Endothelial cell (in vitro differentiated cells): Measurements from ENCODE around the gene RCOR1. TPM values are rescaled to one million over a fixed set of nuclear protein-coding genes. Genes with fewer than 3 reads are reported as not detected.

Experiments
- DNase-seq: peaks from one replicate; pipeline ENCODE4 v3.0.0; 2021; ENCODE audit warnings: low spot score
- H3K27ac Mint-ChIP-seq: one replicate; pipeline ENCODE4 v1.8.0; 2021; ENCODE audit warnings: mixed read lengths, inconsistent platforms; ENCODE audit not compliant: unreplicated experiment
- H3K27me3 Mint-ChIP-seq: one replicate; pipeline ENCODE4 v1.8.0; 2021; ENCODE audit warnings: mild to moderate bottlenecking, moderate library complexity, mixed read lengths, inconsistent platforms; ENCODE audit not compliant: unreplicated experiment
- H3K36me3 Mint-ChIP-seq: one replicate; pipeline ENCODE4 v1.8.0; 2021; ENCODE audit warnings: mild to moderate bottlenecking, low read depth, mixed read lengths, inconsistent platforms; ENCODE audit not compliant: unreplicated experiment
- H3K4me1 Mint-ChIP-seq: one replicate; pipeline ENCODE4 v1.8.0; 2021; ENCODE audit warnings: mild to moderate bottlenecking, mixed read lengths, inconsistent platforms; ENCODE audit not compliant: unreplicated experiment
- H3K4me3 Mint-ChIP-seq: one replicate; pipeline ENCODE4 v1.8.0; 2021; ENCODE audit warnings: mild to moderate bottlenecking, mixed read lengths, inconsistent platforms; ENCODE audit not compliant: unreplicated experiment
- H3K9me3 Mint-ChIP-seq: one replicate; pipeline ENCODE4 v1.8.0; 2021; ENCODE audit warnings: mixed read lengths, inconsistent platforms; ENCODE audit not compliant: unreplicated experiment
- CTCF ChIP-seq: fragments of 200-600 bp; sonication (generic); IDR thresholded peaks from one replicate; pipeline ENCODE4 v1.5.0; 2021; ENCODE audit warnings: antibody characterized with exemption; ENCODE audit not compliant: unreplicated experiment
- total RNA-seq: library from RNA; stranded (reverse); fragmentation: NEBNext Ultra II Directional; extraction: Animal tissue kit (Norgen Biotek cat#: 25700); gene quantifications from one replicate; pipeline ENCODE4 v1.2.1, GENCODE V29; 2021; ENCODE audit not compliant: unreplicated experiment

Gene RCOR1
- total RNA-seq, 1 donor from 2014 or later, result 51.6 TPM

GRCh38 chr14:102693006-102693755 lies 100.7 kb downstream of the RCOR1 start:
- peaks cover 3% of the 10 kb centered on the region for H3K36me3 Mint-ChIP-seq
- peaks cover 4% of the 10 kb centered on the region for H3K27me3 Mint-ChIP-seq
- H3K27ac Mint-ChIP-seq, result peak overlapping the region; percentile 43
- DNase-seq, result no peak
- no peak overlapping the region for H3K4me3 Mint-ChIP-seq
- H3K9me3 Mint-ChIP-seq, result no peaks in the 10 kb centered on the region
- no peak for TF ChIP-seq CTCF
- H3K4me1 Mint-ChIP-seq, result peaks cover 64% of the 10 kb centered on the region

DNA sequence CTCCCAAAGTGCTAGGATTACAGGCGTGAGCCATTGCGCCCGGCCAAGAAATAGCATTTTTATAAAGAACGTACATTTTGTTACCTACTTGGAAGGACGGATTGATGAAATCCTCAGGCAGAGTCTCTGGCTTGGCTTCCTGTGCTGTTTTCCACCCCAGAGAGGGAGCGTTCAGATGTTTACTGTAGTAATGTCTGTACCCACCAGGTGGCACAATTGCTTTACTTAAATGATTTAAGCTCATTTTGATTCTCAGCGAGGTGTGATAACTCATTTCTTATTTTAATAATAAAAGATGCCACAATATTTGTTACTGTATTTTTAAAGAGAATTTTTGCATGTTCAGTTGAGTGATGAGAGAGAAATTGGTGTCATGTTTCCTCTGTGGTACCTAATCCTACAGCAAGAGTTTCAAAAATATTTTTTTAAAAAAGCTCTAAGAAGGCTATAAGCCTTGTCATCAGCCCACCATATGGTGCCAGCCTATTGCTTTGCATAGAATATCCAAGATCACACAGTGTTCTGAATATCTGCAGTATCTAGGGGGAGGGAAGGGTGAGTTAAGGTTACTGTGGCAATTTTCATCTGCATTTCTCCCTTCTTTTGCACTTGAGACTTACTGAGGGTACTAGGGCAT lies 102.2 kb downstream of the RCOR1 start:
- Mint-ChIP-seq H3K27ac (no peak overlapping the region), H3K9me3 (no peaks in the 10 kb centered on the region), H3K4me1 (peaks cover 64% of the 10 kb centered on the region), H3K36me3 (no peaks in the 10 kb centered on the region), H3K4me3 (no peak overlapping the region), H3K27me3 (peaks cover 4% of the 10 kb centered on the region)
- DNase-seq, result peak; percentile 66
- TF ChIP-seq CTCF, result peak; percentile 78

- TF ChIP-seq CTCF, result no peak
- Mint-ChIP-seq H3K27me3 (peaks cover 4% of the 10 kb centered on the region), H3K36me3 (no peaks in the 10 kb centered on the region), H3K4me3 (no peak overlapping the region), H3K27ac (no peak overlapping the region), H3K4me1 (peaks cover 64% of the 10 kb centered on the region), H3K9me3 (no peaks in the 10 kb centered on the region)
- no peak for DNase-seq
These were observed 102.7 kb downstream of the RCOR1 start for GRCh38 chr14:102695167-102695555.

- H3K27ac Mint-ChIP-seq, result no peak overlapping the region
- H3K9me3 Mint-ChIP-seq, result no peaks in the 10 kb centered on the region
- DNase-seq, result no peak
- TF ChIP-seq CTCF, result no peak
- no peak overlapping the region for H3K4me3 Mint-ChIP-seq
- peaks cover 6% of the 10 kb centered on the region for H3K36me3 Mint-ChIP-seq
- H3K4me1 Mint-ChIP-seq, result peaks cover 55% of the 10 kb centered on the region
- H3K27me3 Mint-ChIP-seq, result peaks cover 5% of the 10 kb centered on the region
These were observed 103.9 kb downstream of the RCOR1 start for GRCh38 chr14:102696332-102696731.

DNA sequence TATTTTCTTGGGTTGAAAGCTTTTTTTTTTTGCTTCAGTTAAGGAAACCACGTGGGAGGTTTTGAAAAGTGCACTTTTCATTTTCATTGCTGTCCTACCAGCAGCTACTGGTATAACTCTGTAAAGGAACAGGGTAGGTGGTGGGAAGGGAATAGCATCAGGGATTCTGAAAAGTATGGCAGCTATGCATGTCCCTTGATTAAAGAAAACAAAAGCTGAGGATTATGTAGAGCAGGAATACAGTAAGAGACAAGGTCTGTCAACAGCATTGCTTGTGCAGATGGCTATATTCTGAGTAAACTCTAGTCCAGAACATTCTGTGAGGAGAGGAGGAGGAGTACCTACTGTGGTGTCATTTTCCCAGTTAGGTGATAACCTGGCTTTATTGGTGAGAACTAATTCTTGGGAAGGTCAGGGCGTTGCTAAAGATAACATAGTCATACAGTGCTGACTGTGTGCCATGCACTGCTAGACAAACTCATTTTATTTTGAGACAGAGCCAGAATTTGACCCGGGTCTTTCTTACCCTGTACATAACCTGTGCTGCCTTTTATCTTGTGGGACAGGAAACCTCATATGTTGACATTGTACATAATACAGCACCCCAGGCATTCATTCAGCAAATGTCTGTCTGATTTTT lies 104.5 kb downstream of the RCOR1 start:
- H3K4me1 Mint-ChIP-seq, result peaks cover 50% of the 10 kb centered on the region
- TF ChIP-seq CTCF, result no peak
- peaks cover 6% of the 10 kb centered on the region for H3K36me3 Mint-ChIP-seq
- no peak for DNase-seq
- peaks cover 5% of the 10 kb centered on the region for H3K27me3 Mint-ChIP-seq
- no peak overlapping the region for H3K4me3 Mint-ChIP-seq
- H3K27ac Mint-ChIP-seq, result no peak overlapping the region
- H3K9me3 Mint-ChIP-seq, result no peaks in the 10 kb centered on the region
